GM19468 (cell line): ENCODE measurements around the gene CRLF2.
"Not testable (repeated sequence)": the region's sequence is repeated elsewhere in the genome, so short reads cannot be mapped to it uniquely, and the experiment has no call there.

Source experiments
- ATAC-seq: cut with Tn5 transposase; IDR thresholded peaks from one replicate; pipeline ENCODE4 v1.9.1; 2021; ENCODE audit warnings: mild to moderate bottlenecking, moderate library complexity, moderate number of reproducible peaks; ENCODE audit not compliant: unreplicated experiment; ENCODE audit errors: extremely low read depth

Gene CRLF2

DNA sequence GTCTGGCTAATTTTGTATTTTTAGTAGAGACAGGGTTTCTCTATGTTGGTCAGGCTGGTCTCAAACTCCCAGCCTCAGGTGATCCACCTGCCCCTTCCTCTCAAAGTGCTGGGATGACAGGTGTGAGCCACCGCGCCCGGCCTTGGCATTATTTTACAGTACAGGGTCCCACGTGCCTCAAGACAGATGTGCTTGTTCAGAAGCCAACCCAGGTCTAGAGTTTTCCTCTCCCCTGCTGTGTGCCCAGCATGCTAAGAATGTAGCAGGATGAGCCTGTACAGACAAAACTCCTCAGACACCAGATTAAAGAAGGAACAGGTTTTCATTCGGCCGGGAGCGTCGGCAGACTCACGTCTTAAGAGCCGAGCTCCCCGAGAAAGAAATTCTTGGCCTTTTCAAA, 42.2 kb downstream of the CRLF2 start:
- no peak for ATAC-seq

DNA sequence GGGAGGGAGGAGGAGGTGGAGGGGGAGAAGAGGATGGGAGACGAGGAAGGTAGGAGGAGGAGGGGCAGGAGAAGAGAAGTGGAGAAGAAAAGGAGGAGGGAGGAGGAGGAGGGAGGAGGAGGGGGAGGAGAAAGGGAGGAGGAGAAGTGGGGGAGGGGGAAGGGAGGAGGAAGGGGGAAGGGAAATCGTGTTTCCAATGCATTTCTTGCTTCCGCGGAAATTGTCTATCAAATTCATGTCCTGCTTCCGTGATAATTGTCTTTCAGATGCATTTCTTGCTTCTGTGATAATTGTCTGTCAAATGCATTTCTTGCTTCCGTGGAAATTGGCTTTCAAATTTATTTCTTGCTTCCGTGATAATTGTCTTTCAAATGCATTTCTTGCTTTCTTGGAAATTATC, 43.3 kb downstream of the CRLF2 start:
- ATAC-seq: no peak

DNA sequence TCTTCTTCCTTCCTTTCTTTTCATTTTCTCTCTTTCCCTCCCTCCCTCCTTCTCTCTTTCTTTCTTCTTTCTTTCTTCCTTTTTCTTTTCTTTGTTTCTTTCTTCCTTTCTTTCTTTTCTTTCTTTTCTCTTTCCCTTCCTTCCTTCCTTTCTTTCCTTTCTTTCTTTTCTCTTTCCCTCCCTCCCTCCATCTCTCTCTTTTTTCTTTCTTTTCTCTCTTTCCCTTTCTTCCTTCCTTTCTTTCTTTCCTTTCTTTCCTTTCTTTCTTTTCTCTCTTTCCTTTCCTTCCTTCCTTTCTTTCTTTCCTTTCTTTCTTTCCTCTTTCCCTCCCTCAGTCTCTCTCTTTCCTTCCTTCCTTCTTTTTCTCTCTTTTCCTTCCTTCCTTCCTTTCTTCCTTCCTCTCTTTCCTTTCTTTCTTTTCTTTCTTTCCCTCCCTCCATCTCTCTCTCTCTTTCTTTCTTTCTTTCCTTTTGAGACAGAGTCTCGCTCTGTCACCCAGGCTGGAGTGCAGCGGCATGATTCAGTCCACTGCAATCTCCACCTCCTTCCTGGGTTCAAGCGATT, 44.4 kb downstream of the CRLF2 start:
- no peak for ATAC-seq

DNA sequence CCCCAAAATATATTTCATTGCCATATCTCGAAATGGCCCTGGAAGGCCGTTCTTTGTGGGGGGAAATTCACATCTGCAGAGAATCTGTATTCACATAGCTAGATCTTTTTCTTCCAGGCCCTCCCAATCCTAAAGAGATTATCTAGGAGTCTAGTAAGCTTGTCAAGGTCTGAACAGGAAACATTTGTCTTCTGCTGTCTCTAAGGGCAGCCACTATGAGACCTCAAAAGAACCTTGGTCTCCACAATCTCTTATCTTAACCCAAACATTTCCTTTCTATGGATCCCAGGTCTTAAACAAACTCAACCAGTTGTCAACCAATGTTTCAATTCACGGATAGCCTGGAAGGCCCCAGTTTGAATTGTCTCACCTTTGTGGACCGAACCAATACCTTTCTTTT, 45.0 kb downstream of the CRLF2 start:
- no peak for ATAC-seq

DNA sequence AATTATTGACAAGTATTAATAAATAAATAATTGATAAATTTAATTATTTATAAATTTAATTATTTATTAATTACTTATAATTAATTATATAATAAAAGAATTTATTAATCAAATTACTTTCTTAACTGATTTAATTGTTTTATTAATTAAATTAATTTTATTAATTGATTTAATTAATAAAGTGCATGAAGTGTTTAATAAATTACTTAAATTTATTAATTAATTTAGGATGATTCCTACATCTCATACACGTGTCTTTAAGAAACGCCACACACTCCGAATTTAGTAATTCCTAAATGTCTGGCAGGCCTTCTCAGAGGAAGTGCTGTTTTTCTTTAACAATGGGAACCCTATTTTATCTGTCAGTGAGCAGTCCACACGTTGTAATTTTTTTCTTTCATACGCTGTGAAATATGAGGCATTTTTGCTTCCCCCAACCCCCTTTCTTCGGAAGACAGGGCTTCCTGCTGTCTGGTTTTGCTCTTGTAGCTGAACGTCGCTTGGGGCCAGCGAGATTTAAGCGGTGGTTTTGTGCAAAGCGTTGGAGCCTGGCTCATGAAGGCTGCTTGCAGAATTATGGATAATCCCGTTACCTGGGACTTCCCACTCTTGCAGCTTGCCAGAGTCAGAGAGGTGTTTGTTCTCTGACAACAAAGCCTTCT, 46.8 kb downstream of the CRLF2 start:
- no peak for ATAC-seq

DNA sequence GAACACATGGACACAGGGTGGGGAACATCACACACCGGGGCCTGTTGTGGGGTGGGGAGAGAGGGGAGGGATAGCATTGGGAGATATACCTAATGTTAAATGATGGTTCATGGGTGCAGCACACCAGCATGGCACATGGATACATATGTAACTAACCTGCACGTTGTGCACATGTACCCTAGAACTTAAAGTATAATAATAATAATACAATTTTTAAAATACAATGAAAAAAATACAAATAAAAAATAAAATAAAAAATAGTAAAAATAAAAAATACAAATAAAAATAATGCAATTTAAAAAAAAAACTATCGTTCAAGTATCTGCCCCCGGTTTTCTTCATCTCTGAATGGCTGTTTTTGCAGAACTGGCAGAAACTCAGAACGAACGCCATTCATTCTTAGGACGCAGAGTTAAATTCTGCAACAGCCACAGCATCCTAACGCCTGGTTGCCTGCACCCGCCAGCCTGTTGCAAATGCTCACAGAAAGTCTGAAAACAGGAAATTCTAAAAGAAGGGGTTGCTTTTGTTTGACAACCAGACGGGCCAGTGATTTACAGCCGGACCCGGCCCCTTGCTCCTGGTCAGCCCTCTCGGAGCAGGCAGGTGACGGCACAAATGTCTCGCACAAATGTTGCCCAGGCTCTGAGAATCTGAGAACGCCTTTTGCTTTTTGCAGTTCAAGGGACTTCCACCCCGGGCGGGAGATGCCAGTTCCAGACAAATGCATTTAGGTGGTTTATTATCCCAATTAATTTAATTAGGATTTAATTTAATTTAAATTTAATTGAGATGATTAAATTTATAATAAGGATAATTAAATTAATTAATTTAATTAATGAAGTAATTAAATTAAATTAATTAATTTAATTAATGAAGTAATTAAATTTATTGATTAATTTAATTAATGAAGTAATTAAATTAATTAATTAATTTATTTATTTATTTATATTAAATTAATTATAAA, 47.8 kb downstream of the CRLF2 start:
- ATAC-seq: no peak

DNA sequence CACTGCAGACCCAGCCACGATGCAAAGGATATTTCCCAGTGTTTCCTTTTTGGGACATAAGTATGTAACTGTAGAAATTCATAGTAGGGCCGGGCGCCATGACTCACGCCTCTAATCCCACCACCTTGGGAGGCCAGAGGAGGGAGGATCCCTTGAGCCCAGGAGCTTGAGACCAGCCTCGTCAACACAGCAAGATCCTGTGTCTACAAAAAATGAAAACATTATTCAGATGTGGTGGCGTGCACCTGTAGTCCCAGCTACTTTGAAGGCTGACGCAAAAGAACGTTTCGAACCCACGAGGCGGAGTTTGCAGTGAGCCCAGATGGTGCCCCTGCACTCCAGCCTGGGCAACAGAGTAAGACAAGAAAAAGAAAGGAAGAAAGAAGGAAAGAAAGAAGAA, 49.2 kb downstream of the CRLF2 start:
- ATAC-seq: no peak

DNA sequence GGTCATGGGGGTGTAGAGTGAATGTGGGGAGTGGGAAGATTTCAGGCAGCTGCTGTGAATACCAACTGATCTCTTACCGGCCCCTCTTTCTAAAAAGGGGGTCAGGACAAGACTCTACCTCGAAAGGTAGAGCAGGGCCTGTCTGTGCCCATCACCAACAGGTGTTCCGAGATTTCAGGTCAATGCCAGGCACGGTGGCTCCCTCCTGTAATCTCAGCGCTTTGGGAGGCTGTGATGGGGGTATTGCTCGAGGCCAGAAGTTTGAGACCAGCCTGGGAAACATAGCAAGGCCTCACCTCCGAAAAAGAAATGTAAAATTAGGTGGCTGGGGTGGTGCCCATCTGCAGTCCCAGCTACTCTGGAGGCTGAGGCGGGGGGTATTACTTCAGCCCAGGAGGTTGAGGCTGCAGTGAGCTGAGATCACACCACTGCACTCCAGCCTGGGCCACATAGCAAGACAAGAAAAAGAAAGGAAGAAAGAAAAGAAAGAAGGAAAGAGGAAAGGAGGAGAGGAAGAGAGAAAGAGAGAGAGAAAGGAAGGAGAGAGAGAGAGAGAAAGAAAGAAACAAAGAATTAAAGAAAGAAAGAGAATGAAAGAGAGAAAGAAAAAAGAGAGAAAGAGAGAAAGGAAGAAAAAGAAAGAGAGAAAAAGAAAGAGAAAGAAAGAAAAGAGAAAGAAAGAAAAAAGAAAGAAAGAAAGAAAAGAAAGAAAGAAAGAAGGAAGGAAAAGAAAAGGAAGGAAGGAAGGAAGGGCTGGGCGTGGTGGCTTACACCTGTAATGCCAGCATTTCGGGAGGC, 50.1 kb downstream of the CRLF2 start:
- ATAC-seq: no peak

DNA sequence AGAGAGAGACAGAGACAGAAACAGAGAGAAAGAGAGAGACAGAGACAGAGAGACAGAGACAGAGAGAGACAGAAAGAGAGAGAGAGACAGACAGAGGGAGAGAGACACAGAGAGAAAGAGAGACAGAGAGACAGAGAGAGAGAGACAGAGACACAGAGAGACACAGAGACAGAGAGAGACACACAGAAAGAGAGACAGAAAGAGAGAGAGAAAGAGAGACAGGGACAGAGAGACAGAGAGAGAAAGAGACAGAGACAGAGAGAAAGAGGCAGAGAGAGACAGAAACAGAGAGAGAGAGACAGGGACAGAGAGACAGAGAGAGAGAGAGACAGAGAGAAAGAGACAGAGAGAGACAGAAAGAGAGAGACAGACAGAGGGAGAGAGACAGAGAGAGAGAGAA, 52.9 kb downstream of the CRLF2 start:
- no peak for ATAC-seq

DNA sequence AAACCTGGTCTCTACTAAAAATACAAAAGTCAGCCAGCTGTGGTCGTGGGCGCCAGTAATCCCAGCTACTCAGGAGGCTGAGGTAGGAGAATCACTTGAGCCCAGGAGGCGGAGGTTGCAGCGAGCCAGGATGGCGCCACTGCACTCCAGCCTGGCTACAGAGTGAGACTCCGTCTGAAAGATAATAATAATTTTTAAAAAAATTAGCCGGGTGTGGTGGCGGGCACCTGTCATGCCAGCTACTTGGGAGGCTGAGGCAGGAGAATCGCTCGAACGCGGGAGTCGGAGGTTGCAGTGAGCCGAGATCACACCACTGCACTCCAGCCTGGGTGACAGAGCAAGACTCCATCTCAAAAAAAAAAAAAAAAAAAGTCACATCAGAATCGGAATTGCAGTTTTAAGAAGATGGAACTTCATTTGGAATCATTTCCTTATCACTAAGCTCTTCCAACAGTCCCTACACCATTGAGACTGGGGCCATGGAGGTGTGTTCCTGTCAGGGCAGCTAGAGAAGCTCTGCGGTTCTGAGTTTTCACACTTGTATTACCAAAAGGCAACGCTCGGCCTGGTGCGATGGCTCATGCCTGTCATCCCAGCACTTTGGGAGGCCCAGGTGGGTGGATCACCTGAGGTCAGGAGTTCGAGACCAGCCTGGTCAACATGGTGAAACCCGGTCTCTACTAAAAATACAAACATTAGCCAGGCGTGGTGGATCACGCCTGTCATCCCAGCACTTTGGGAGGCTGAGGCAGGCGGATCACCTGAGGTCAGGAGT, 55.6 kb downstream of the CRLF2 start:
- not testable (repeated sequence) for ATAC-seq

DNA sequence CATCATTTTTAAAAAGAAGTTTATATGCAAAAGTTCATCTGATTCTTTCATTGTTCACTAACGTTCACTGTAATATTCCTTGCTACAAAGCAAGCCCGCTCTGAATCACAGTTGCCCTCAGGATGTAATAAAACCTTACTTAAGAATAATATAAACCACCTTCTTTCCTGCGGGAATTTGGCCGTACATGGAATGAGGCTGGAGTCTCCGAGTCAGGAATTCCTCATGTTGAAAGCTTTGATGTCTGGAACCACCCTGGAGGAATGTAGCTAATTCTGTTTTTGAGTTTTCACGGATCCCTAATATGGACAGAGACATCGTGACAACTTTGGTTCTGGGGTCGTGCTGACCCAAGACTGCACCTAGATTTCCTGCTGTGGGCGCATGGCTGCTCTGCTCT, 58.5 kb downstream of the CRLF2 start:
- ATAC-seq: no peak

DNA sequence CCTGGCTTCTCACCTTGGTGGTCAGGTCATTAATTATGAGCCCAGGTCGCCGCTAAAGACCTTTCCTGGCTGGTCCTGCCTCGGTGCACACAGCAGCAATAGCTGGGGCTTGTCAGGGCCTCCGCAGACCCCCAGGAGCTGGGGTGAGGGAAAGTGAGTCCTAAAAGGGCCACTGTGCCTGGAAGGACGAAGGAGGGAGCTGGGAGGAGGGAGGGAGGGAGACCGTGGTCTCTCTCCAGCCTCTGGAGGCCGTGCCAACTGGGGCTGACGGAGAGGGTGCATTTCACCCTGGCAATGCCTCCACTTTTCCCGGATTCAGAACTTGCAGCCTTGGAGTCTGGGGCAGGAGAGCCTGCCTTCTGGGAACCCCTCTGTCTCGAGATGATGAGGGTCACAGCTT, 60.4 kb downstream of the CRLF2 start:
- no peak for ATAC-seq

DNA sequence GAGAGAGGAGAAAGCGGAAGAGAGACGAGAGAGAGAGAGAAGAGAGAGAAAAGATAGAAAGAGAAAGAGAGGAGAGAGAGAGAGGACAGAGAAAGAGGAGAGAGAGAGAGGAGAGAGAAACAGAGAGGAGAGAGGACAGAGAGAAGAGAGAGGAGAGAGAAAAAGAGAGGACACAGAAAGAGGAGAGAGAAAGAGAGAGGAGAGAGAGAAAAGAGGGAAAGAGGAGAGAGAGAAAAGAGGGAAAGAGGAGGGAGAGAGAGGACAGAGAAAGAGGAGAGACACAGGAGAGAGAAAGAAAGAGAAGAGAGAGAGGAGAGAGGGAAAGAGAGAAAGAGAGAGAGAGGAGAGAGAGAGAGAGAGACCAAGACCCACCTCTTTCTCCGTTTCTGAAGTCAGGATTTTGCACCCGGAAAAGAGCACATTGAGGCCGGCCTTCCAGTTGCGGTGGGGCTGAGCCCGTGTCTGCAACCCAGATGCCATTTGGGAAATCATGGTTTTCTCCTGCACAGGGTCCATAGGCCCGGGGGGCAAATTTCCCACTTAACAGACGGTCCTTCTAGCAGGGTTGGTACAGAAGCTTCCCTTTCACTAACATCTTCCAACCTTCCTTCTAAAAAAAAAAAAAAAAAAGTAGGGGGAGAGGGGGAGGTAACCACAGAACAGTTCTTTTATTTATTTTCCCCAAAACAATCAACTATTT, 60.9 kb downstream of the CRLF2 start:
- ATAC-seq: no peak

DNA sequence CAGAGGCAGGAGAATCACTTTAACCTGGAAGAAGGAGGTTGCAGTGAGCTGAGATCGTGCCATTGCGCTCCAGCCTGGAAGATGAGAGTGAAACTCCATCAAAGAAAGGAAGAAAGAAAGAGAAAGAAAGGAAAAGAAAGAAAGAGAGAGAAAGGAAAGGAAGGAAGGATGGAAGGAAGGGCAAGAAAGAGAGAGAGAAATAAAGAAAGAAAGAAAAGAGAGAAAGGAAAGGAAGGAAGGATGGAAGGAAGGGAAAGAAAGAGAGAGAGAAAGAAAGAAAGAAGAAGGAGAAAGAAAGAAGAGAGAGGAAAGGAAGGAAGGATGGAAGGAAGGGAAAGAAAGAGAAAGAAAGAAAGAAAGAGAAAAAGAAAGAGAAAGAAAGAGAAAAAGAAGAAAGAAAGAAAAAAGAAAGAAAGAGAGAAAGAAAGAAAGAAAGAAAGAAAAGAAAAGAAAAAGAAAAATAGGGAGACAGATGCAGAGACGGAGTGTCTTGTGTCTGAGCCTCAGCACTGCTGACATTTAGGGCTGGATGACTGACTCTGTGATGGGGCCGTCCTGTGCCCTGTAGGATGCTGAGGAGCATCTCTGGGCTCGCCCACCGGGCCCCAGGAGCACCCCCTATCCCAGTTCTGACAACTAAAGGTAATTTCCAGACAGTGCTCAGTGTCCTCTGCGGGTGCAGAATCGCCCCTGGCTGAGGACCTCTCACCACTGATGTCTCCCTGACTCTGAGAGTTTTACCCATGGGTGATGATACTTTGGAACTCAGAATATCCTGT, 61.7 kb downstream of the CRLF2 start:
- no peak for ATAC-seq

DNA sequence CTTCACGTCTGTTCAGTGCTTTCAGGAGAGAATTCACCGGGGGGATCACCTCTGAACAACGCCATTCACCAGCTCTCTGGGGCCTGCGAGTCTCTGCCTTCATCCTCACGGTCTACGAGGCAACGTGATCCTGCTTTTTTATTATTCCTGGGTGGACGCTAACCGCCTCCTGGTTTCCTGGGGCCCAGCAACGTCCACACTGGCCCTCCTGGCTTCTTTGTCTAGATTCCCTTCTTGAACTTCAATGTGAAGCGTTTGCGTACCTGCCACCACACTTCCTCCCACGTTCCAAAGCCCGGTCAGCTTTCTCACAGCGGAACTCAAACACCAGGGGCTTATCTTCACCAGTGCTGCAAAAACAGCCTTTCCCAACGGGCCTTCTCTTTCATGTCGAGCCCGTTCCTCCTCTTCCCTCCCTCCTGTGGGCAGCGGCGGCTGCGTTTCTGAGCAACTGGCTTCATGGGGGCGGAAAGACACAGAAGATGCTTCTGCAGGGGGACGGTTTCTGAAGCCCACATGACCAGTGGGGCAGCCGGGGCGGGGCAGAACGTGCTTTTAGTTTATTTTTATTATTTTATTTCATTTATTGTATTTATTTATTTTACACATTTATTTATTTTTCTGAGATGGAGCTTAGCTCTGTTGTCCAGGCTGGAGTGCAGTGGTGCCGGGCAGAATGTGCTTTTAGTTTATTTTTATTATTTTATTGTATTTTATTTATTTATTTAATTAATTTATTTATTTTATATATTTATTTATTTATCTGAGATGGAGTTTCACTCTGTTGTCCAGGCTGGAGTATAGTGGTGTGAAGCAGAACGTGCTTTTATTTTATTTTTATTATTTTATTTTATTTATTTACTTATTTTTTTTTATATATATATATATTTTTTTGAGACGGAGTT, 64.6 kb downstream of the CRLF2 start:
- no peak for ATAC-seq

DNA sequence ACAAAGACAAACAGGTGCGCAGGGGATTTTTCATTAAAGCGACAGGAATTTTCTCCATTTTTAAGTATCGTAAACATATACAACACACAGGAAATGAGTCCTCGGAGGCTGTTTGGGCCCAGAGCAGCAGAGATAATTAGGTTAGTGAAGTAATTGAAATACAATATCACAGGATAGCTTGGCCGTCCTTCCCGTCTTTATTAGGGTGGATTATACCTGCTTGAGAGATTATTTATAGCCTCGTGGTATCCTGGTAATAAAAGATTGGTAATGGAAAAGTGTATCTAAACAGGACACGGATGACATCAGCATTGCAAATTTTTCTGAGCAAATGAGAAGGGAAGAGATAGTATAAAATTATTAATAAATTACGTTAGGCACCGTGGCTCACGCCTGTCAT, 68.2 kb downstream of the CRLF2 start:
- no peak for ATAC-seq
